GM19238 (cell line): ENCODE data around the gene GPR37.

Source experiments
- DNase-seq: peaks from one replicate; pipeline ENCODE4 v3.0.0; 2011; ENCODE audit warnings: low spot score; ENCODE audit not compliant: insufficient read length

GPR37 gene

DNA sequence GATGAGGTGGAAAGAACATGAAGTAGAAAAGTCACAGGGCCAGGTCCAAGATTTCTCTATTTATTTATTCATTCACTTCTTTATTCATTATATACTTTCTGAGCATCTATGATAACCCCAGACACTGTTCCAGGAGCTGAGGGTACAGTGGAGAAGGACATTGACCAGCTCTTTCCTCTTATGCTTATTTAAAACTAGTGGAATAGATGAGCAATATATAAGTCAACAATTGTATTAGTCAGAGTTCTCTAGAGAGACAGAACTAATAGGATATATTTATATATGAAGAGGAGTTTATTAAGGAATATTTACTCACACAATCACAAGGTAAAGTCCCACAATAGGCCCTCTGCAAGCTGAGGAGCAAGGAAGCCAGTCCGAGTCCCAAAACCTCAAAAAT lies 15.0 kb upstream of the GPR37 start:
- DNase-seq: no peak

DNA sequence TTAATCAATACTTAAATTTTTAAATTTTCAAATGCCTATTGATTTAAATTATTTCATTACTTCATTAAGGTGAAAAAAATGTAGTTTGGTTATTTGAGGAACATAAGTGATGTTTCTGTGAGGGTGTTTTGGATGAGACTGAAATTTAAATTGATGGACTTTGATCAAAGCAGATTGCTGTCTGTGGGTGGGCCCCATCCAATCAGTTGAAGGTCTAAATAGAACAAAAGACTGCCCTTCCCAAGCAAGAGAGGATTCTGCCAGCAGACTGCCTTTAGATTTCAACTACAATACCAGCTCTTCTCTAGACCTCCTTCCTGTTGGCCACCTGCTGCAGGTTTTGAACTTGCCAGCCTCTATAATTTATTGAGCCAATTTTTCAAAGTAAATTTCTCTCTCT lies 14.5 kb upstream of the GPR37 start:
- no peak for DNase-seq

DNA sequence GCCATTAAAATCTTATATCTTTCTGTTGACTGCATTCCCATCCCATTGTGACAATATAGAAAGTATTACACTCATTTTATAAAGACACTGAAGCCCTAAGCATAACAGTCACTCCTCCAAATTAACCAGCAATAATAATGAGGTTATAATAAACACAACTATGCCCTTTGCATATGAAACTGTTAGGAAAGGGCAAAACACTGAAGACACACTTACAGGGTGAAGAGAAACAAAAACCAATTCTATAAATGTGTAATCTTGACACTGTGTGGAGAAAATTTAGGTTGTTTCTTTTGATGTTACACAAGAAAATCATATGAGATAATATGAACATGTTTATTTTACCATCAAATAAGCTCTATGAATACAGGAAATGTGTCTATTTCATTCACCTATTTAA lies 14.0 kb upstream of the GPR37 start:
- no peak for DNase-seq

DNA sequence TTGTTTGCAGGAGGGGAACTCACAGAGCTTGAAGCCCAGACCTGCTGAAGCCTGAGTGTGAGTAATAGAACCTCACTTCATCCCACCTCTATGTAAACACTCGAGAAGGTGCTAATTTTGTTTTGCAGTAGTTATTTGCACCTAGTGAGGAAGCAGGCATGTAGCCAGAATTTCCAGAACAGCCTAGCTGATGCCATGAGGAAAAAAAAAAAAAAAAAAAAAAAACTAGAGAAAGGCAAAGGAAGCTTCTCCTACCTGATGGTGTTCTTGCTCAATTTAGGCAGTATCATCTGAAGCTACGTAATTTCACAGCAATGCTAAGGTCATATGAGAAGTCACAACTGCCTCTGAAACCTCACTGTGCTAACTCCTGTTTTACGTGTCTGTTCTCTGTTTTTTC lies 13.6 kb upstream of the GPR37 start:
- no peak for DNase-seq

DNA sequence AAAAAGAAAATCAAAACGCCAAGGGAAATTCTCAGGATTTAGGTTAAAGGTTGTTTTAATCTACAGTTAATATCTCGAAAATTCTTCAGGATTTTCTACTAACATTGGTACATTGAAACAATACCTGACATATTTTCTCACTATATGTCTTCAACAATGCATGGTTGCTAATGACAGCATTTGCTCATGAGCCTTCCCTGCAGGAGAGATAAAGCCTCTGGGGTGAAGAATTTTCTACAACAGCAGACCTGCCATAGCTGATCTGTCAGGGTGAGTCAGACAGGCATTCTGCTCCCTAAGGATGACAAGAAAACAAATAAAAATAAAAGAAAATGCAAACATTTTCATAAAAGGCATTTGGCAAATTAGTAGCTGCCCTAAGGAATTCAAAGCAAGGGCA lies 11.7 kb upstream of the GPR37 start:
- no peak for DNase-seq

DNA sequence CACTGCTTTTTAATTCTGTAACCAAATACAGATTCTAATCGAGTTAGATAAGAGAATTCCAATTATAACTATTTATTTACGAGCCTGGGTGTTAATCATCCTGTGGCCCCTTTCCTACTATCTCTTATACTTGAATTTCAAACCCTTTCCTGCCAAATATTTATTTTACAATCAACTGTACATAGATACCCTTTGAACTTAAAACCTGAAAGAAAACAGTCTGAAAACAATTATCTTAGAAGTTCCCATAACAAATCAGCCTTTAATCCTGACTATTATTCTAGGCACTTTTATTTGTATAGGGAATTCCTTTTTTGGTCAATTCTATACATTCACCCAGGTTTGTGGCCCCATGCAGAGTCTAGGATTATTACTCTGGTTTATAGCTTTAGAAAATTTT lies 10.6 kb upstream of the GPR37 start:
- DNase-seq: no peak

DNA sequence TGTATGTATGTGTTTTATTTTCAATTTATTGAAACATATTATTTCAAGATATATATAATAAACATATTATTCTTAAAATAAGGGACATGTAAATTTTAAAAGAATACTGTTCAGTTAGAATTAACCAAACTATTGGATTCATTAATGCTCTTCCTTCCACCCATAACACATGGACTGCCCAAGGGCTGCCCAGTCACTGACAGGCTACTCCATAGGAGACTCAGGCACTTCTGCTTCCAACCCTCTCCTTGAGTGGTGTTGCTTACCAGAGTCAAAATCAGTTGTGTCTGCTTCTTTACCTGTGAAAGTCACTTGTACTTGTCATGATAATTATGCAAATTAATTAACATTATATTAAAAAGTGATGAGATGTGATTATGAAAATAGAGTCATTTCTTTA lies 9.8 kb upstream of the GPR37 start:
- no peak for DNase-seq

DNA sequence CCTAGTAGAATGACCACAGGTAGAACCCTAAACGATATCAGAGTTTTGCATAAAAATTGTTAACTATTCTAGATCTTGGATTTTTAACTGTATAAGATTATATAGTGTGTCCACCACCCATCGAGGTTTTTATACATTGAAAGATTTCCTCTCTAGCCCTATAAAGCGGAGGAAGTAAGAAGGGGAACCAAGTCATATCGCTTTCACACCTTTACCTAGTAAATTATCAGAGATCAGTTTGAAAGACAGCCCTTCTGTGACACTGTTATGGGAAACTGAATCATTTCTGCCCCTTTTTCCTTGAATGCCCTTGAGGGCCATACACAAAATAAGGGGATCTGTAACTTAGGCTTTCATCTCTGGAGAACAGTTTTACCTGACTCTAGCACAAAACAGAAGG lies 8.3 kb upstream of the GPR37 start:
- no peak for DNase-seq

DNA sequence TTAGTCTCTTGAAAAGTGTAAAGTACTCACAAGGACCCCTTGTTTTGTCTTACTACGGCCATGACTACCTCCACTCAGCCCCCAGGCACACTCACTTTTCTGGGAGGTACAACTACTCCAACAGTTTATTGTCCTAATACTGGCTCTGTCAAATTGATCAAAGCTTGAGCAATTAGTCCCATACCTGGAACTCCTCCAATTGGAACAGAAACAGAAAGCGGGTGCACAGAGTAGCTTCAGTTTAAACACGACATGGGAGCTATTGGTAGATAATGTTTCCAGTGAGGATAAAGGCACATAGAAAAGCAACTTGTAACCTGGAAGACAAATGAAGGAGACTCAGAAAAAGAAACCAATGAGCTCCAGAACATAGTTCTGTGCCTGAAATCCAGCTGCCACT lies 7.7 kb upstream of the GPR37 start:
- no peak for DNase-seq

DNA sequence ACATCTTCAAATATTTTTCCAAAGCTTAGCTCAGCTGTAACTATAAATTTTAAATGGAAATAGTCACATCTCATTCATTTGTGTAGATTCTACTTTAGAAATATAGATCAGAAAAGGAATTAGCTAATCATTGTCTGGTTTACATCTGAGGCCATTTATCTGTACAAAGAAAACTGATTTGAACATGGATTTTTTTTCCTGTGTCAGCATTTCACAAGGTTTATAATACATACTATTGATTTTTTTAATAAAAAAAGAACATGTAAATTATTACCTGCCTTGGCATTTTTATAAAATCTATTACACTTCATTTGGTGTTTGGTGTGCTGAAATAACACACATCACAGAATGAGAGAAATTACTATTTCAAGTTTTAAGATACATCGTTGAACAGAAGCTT lies 3.5 kb upstream of the GPR37 start:
- no peak for DNase-seq

DNA sequence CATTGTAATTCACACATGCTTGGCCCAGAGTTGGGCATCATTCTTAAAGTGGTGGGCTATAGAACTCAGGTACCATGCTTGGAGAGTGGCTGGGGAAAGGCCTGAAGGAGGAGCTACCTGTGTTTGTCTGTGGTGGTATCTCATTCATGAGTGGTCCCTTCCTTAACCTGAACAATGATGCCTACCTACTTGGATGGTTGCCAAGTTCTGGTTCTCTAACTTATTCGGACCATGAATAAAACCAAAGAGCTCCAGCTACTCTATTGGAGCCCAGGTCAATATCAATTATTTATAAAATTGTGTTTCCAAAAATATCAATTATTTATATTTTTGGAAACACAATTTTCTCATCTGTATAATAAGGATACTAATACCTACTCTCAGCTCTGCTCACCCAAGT lies 2.9 kb upstream of the GPR37 start:
- no peak for DNase-seq

DNA sequence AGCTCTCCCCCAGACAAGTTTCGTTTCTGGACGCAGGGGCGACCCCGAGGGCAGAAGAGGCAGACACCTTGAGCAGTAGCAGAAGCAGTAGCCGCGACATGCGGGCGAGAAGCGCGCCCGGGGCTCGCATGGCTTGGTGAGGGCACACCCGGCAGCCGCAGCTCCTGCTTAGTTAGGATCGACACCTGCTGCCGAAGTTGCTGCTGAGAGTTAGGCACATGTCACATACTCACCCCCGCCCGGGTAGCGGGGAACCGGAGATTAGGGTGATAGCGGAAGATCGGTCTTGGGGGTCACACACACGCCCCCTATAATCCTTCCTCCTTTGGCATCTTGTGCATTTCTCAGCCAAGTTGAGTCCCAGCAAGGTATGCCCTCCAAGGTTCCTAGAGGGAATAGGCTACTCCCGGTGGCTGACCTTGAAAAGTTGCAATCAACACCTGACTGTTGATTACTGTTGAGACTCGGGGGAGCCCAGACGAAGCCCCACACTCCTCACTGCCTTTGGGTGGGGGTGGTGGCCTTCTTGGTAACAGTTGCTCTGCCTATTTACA lies 668 bp downstream of the GPR37 start:
- peak; percentile 8 for DNase-seq

DNA sequence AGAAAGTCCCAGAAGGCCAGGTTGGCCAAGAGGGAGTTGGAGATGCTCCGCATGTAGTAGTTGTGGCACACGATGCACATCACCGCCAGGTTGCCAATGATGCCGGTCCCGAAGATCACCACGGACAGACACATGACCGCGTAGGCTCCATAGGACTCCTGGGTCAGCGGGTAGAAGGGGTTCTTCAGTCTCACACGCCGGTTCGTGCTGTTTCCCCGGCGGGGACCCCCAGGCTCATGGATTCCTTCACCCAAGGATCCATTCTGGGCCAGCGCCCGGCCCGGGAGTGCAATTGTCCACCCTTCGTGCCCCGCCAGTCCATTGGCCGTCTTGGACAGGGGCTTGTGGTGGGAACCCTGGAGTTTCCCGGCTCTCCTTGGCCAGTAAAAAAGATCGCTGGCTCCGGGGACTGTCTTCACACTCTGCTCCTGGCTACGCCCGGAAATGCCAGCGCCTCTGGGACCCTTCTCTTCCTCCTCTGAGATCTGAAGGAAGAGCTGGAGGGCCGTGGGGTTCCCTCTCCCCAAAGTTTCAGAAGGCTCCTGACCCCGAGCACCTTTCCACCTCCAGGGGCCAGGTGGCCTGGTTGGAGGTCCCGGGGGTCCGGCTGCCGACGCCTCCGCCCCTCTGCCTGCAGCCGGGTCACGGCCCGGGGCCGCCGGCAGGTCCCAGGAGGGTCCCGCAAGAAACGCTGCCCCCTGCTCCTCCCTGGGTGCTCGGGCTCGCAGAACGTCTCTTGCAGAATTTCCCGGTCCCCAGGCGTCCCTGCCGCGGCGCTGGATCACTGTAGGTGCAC lies 1.3 kb downstream of the GPR37 start:
- DNase-seq: no peak

DNA sequence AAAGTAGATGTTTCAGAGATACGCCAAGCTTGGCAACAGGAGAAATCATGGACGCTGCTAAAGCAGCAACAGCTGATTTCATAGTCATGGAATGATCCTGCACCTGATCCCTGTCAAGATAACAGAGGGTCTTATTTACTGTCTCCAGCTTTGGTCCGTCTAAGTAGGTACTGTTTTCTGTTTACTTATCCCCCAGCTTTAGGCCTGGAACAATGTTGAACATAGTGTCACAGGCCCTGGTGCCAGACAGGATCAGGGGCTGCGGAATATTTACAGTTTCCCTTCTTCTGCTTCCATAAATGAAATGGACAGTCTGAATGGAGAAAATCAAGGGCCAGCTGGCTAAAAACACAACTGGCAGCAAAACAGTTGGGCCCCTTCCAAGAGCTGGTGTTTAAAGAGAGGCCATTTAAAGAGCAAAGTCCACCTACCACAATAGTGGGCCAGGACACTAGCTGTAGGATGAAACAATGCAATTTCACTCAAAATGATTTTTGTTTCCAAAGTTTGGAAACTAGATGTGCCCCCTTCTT lies 2.9 kb downstream of the GPR37 start:
- no peak for DNase-seq

DNA sequence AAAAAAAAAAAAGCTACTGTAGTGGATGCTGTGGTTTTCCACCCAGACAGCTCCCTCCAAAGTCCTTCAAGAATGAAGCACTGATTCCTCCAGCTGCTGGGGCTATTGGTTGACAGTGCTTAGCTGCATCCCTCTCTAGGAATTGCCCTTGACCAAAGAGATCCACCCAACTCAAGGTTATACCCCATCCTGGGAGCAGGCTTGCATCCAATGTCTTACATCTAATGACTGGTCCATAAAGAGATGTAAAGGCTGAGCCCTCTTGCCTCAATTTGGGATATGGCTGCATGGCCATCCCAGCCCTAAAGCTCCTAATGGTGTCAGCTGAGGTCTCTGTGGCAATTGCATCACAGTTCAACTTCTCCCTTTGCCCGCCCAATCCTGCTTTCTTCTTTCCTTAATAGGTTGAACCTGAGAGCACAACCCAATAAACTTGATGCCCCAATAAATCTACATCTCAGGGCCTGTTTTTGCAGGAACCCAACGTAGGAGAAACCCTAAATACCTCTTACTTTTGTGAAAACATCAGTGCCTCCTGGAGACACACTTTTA lies 4.4 kb downstream of the GPR37 start:
- no peak for DNase-seq

DNA sequence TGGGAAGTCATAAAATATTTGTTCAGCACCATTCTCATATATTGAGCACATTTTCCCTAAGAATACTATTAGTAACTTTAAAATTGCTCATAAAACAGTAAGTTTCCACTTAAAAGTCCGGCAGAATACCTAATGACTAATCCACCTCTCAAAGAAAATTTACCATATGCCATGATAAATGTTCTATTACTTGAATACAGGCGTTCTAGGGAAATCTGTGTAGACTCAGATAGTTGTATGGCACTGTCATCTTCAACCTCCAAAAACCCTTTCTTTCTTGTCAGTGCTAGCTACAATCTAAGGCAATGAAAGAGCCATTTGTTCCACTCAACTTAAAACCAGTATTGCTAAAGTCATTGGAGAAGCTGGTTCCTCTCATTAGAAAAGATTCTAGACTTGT lies 7.3 kb downstream of the GPR37 start:
- DNase-seq: no peak

DNA sequence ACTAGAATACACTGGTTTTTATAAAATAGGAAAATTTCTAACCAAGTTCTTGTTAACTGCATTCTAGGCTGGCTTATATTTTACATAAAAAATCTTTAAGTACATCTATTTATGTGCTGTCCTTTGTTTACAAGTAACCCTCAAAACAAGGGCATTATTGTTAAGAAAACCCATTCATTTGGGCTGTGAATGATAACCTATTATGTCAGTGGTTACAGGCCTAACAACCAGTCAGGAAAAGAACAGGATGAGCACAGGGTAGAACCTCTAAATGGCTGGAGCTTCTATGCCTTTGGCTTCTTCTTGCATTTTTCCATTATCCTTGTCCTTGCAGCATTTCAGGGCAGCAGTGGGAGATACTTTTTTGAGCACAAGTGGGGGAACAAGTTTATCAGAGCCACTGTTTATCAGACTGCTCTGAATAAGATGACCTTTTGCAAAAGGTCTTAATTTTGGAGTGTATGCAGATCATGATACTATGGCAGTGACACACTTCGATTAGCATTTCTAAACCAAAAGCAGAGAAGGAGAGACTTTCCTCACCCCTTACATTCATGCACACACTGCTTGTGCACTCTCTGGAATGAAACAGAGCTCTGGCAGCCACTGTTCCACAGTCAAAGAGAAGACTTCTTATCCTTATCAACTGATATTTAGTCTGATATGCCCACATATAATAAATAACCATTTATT lies 10.9 kb downstream of the GPR37 start:
- no peak for DNase-seq

DNA sequence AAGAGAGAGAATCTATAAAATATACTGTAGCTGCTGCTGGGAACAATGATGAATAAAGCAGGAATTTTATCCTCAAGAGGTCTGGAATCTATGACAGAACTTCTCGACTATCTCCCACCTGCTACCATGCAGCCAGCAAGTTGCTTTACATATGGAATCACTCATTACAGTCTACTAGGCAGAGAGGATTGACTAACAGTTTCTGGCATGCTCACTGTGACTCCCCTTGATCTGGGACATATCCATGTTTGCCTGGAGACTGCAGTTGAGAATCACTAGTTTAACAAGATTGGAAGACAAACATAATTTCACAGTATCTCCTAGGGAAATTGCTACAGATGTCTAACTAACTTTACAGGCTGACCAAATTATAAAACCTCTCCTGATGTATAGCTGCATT lies 13.3 kb downstream of the GPR37 start:
- no peak for DNase-seq

DNA sequence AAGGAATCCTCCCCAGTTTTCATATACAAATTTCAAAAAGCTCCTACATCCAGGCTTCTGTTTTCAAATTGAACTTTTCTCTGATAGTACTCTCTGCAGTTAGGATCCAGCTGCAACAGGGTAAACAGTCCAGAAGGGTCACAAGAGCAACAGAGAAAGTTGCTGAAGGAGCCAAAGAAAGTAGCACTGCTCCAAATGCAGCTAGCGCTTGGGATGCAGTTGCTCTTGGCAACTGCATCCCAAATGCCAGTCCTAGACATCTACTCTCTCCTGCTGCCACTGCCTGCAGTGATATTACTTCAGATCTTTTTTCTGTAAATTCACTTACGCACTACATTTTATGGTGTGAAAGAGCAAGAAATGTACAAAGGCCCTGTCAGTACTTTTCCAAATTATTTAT lies 14.6 kb downstream of the GPR37 start:
- DNase-seq: no peak

DNA sequence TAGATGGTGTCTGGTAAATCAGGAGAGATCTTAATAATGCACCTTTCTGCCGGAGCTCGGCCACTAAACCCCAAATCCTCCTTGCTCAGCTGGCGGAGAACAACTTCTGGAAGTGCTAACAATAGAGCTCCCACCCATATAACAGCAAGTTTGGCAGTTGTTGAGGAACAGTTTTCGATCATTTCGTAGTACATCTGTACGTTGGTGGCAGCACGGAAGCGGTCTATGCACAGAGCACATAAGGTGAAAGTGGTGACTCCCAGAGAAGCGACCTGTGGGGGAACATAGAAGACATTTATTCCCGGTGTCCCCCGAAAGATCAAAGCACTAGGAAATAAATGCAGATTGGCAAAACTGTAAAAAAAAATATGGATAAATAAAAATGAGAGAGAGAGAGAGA lies 18.5 kb downstream of the GPR37 start:
- no peak for DNase-seq

DNA sequence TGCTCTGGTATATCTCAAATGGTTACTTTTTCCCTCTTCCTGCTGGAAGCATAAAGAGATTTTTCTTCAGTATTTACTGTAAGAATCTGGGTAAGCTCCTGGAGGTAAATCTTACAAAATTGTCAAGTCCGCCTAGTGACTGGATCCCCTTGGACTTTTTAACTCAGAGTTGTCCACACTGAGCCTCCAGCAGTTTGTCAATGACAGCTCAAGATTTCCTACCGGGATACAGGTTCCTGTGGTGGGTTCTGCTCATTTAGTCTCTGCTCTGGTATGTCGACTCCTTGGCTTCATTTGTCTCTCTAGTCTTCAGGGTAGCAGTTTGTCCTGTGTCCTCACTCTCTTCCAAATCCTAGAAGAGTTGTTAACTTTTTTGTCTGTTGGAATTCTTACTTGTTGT lies 27.0 kb downstream of the GPR37 start:
- no peak for DNase-seq

DNA sequence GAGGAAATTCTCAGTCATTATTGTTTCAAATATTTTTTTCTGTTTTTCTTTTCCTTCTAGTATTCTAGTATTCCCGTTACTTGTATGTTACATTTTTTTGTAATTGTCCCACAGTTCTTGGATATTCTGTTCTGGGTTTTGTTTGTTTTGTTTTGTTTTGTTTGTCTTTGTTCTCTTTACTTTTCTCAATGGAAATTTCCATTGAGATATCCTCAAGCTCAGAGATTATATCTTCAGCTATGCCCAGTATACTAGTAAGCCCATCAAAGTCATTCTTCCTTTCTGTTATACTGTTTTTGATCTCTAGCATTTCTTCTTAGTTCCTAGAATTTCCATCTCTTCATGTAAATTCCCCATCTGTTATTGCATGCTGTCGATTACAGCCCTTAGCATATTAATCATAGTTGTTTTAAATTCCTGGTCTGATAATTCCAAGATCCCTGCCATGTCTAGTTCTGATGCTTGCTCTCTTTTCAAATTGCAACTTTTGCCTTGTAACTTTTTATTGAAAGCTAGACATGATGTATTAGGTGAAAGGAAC lies 27.8 kb downstream of the GPR37 start:
- DNase-seq: no peak
